DND-41 (cell line): ENCODE measurements around the gene FAM170B.

Experiments used
- EZH2 ChIP-seq: IDR thresholded peaks from 3 replicates; pipeline ENCODE4 v1.6.1; 2012; ENCODE audit warnings: borderline replicate concordance, low read depth, mild to moderate bottlenecking, moderate library complexity, low read length, inconsistent platforms; ENCODE audit not compliant: severe bottlenecking
- TF ChIP-seq, protein P1 (sequence below): IDR thresholded peaks from 2 replicates; pipeline ENCODE4 v1.5.1; 2012; ENCODE audit warnings: borderline replicate concordance, low read length, moderate library complexity, mild to moderate bottlenecking; ENCODE audit not compliant: poor library complexity, severe bottlenecking; ENCODE audit errors: extremely low read depth

DNA sequence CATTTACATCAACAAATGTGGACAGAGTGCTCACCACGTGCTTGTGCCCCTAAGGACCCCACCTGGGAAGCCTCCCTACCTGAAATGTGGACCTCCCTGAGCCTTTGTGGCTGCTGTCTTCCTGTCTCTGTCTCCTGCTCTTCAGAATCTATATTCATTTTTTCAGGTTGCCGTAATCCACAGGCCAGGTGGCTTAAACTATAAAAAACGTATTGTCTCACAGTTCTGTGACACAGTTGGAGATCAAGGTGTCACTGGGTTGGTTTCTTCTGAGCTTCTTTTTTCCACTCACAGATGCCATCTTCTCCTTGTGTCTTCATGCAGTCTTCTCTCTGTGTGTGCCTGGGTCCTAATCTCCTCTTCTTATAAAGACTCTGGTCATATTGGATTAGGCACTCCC lies 12.9 kb downstream of the FAM170B start:
- TF ChIP-seq, protein P1, sequence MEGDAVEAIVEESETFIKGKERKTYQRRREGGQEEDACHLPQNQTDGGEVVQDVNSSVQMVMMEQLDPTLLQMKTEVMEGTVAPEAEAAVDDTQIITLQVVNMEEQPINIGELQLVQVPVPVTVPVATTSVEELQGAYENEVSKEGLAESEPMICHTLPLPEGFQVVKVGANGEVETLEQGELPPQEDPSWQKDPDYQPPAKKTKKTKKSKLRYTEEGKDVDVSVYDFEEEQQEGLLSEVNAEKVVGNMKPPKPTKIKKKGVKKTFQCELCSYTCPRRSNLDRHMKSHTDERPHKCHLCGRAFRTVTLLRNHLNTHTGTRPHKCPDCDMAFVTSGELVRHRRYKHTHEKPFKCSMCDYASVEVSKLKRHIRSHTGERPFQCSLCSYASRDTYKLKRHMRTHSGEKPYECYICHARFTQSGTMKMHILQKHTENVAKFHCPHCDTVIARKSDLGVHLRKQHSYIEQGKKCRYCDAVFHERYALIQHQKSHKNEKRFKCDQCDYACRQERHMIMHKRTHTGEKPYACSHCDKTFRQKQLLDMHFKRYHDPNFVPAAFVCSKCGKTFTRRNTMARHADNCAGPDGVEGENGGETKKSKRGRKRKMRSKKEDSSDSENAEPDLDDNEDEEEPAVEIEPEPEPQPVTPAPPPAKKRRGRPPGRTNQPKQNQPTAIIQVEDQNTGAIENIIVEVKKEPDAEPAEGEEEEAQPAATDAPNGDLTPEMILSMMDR = no peak
- no peak for TF ChIP-seq EZH2
